ENCODE data around the gene C10orf105. TPM values are rescaled to one million over a fixed set of nuclear protein-coding genes. Genes with fewer than 3 reads are reported as not detected.

Gene C10orf105
- total RNA-seq, 2 experiments from 2014 or later = 0.25 to 0.36 TPM

DNA sequence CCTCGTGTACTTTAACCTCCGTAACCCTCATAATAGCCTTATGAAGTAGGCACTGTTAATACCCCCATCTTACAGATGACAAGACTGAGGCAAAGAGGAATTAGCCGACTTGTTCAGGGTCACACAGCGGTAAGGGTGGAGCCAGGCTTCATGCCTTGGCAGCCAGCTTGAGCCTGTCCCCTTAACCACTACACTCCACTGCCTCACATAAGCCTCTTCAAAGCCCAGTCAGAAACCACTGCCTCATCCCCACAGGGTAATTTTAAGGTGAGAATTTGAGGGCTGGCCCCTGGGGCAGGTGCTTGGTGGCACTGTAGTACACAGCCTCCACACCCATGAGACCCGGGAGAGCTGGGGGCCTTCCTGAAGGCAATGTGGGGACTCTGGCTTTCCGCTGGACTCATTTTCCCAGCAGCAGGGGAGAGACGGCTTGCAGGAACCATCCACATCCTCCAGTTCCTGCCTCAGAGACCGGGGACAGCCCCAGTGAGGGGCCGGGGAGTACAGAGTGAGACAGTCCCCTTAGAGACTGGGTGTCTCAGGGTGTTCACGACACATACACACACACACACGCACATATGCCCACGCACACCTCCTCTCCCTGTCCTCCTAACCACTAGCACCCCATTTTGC is 7.6 kb upstream of the C10orf105 start:
- H3K27ac Mint-ChIP-seq = peak overlapping the region; percentile 96
- peaks cover 77% of the 10 kb centered on the region for H3K4me1 Mint-ChIP-seq (ENCODE audit: low read depth)
- no peaks in the 10 kb centered on the region for H3K27me3 Mint-ChIP-seq
- Histone ChIP-seq H3K4me1 (ENCODE audit: insufficient read depth, low read length) (peaks cover 100% of the 10 kb centered on the region), H3K36me3 (ENCODE audit: insufficient read depth, low read length) (no peaks in the 10 kb centered on the region), H3K27ac (ENCODE audit: low read depth in 1 of 2, low read length in 2 of 2) (peak overlapping the region; percentile 74 to 88), H3K4me3 (ENCODE audit: low read length) (peak overlapping the region; percentile 10), H3K27me3 (ENCODE audit: control insufficient read depth in 1 of 2, insufficient read depth in 2 of 2, low read length in 2 of 2) (no peaks in the 10 kb centered on the region), H3K9me3 (ENCODE audit: control insufficient read depth in 1 of 2, insufficient read depth in 1 of 2, low read length in 2 of 2) (no peaks in the 10 kb centered on the region)
- peak; percentile 65 for ATAC-seq (ENCODE audit: poor library complexity)
- no peaks in the 10 kb centered on the region for H3K36me3 Mint-ChIP-seq (ENCODE audit: low read depth)
- no peaks in the 10 kb centered on the region for H3K9me3 Mint-ChIP-seq
- ChIA-PET POLR2A (interaction anchor here (0.9 to 14.4 kb wide), 14 partner anchors 10 to 46 kb away, joined by 3 to 252 read pairs (median 10); partner anchors contain the start of gene VSIR), CTCF (interaction anchor here (0.7 to 3.5 kb wide), 6 partner anchors 19 to 46 kb away, joined by 3 to 25 read pairs (median 4); partner anchors contain the start of gene VSIR)
- peak in 13 of 14 experiments; percentile 28 to 82 (median 48) for DNase-seq
- intact Hi-C loops (cut with DNase I, micrococcal nuclease) = loop anchor here in 1 of 2 experiments (1.0 kb wide), 2 partner anchors 21 to 46 kb away; partner anchors contain the start of gene VSIR
- peak overlapping the region; percentile 73 for H3K4me3 Mint-ChIP-seq
- TF ChIP-seq, protein P1, sequence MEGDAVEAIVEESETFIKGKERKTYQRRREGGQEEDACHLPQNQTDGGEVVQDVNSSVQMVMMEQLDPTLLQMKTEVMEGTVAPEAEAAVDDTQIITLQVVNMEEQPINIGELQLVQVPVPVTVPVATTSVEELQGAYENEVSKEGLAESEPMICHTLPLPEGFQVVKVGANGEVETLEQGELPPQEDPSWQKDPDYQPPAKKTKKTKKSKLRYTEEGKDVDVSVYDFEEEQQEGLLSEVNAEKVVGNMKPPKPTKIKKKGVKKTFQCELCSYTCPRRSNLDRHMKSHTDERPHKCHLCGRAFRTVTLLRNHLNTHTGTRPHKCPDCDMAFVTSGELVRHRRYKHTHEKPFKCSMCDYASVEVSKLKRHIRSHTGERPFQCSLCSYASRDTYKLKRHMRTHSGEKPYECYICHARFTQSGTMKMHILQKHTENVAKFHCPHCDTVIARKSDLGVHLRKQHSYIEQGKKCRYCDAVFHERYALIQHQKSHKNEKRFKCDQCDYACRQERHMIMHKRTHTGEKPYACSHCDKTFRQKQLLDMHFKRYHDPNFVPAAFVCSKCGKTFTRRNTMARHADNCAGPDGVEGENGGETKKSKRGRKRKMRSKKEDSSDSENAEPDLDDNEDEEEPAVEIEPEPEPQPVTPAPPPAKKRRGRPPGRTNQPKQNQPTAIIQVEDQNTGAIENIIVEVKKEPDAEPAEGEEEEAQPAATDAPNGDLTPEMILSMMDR (IDR thresholded peaks at IDR 0.05) = no peak

DNA sequence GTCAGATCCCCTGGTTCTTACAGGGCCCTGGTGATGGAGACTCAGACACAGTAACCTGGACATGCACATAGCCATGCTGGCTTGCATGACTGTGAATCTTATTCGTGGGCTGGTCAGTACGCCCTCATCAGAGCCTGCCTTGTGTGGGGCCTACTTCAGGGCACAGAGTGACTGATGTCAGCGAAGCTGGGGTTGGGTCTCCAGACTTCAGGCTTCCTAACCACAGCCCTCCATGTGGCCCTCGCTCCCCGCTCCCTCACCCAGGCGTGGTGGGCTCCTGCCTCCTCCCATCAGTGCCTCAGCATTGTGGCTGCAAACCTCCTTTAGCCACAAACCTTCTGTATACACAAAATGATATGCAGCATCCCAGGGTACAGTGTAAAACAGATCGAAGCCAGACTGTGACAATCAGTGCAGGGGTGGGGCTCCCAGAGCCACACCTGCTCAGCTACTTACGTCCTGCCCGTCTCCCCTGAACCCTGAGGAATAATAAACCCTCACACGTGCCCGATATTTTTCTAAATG is 7.1 kb upstream of the C10orf105 start:
- H3K9me3 Mint-ChIP-seq = no peaks in the 10 kb centered on the region
- H3K4me3 Mint-ChIP-seq = peak overlapping the region; percentile 73
- ATAC-seq (ENCODE audit: poor library complexity) (peak; percentile 62), DNase-seq (peak in 7 of 14 experiments; percentile 26 to 76 (median 55))
- Histone ChIP-seq H3K9me3 (ENCODE audit: control insufficient read depth in 1 of 2, insufficient read depth in 1 of 2, low read length in 2 of 2) (no peaks in the 10 kb centered on the region), H3K27me3 (ENCODE audit: control insufficient read depth in 1 of 2, insufficient read depth in 2 of 2, low read length in 2 of 2) (no peaks in the 10 kb centered on the region), H3K36me3 (ENCODE audit: insufficient read depth, low read length) (no peaks in the 10 kb centered on the region), H3K4me1 (ENCODE audit: insufficient read depth, low read length) (peaks cover 95% of the 10 kb centered on the region), H3K4me3 (ENCODE audit: low read length) (peak overlapping the region; percentile 6), H3K27ac (ENCODE audit: low read depth in 1 of 2, low read length in 2 of 2) (peak overlapping the region; percentile 74 to 88)
- no peaks in the 10 kb centered on the region for H3K27me3 Mint-ChIP-seq
- CTCF ChIA-PET = interaction anchor here (0.7 to 3.5 kb wide), 8 partner anchors 8 to 46 kb away, joined by 3 to 25 read pairs (median 4); partner anchors contain the start of gene VSIR
- peaks cover 77% of the 10 kb centered on the region for H3K4me1 Mint-ChIP-seq (ENCODE audit: low read depth)
- H3K27ac Mint-ChIP-seq = peak overlapping the region; percentile 96
- no peaks in the 10 kb centered on the region for H3K36me3 Mint-ChIP-seq (ENCODE audit: low read depth)
- TF ChIP-seq, protein P1 (IDR thresholded peaks at IDR 0.05) = no peak
- intact Hi-C loops (cut with DNase I, micrococcal nuclease) = loop anchor here (1.0 kb wide), 2 partner anchors 22 to 47 kb away; partner anchors contain the start of gene VSIR (in 2 of the 2)
- POLR2A ChIA-PET = interaction anchor here (0.9 to 14.4 kb wide), 13 partner anchors 9 to 124 kb away, joined by 3 to 252 read pairs (median 8); partner anchors contain the start of genes PSAP and VSIR

DNA sequence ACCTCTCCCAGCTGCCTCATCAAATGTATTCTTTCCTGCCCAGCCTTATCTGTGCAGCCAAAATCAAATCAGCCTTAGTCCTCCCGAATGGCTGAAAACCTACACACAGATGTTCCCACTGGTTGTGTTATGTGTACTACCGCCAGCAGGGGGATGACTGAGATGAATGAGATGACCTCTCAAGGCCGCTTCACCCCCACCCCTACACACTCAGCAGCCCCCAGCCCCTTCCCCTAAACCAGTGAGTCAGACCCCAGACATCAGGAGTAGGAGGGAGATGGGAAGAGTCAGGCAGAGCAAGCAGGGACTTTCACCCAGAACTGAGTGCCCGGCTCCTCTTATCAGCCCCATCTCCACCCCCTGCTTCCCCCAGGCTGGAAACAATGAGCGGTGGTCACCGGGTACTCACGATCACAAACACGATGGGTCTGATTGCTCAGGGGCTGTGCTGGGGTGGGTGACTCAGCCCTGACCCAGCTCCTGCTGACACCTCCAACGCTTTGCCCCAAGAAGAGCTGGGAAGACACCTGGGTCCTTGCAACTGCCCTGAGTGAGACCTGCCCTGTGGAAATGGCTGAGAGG is 6.5 kb upstream of the C10orf105 start:
- Mint-ChIP-seq H3K27ac (peak overlapping the region; percentile 96), H3K9me3 (no peaks in the 10 kb centered on the region), H3K4me1 (ENCODE audit: low read depth) (peaks cover 77% of the 10 kb centered on the region), H3K4me3 (peak overlapping the region; percentile 46), H3K27me3 (no peaks in the 10 kb centered on the region), H3K36me3 (ENCODE audit: low read depth) (no peaks in the 10 kb centered on the region)
- Histone ChIP-seq H3K27me3 (ENCODE audit: control insufficient read depth in 1 of 2, insufficient read depth in 2 of 2, low read length in 2 of 2) (no peaks in the 10 kb centered on the region), H3K36me3 (ENCODE audit: insufficient read depth, low read length) (no peaks in the 10 kb centered on the region), H3K27ac (ENCODE audit: low read depth in 1 of 2, low read length in 2 of 2) (peak overlapping the region; percentile 74 to 88), H3K4me1 (ENCODE audit: insufficient read depth, low read length) (peaks cover 92% of the 10 kb centered on the region), H3K9me3 (ENCODE audit: control insufficient read depth in 1 of 2, insufficient read depth in 1 of 2, low read length in 2 of 2) (no peaks in the 10 kb centered on the region), H3K4me3 (ENCODE audit: low read length) (no peak overlapping the region)
- intact Hi-C loops (cut with DNase I, micrococcal nuclease) = loop anchor here in 1 of 2 experiments (1.0 kb wide), 2 partner anchors 22 to 47 kb away; partner anchors contain the start of gene VSIR
- ChIA-PET CTCF (interaction anchor here (0.5 to 3.5 kb wide), 12 partner anchors 9 to 1334 kb away, joined by 3 to 25 read pairs (median 4); partner anchors contain the start of gene VSIR), POLR2A (interaction anchor here (0.5 to 14.4 kb wide), 12 partner anchors 8 to 550 kb away, joined by 3 to 252 read pairs (median 14); partner anchors contain the start of genes PSAP and VSIR)
- ATAC-seq (ENCODE audit: poor library complexity) (no peak), DNase-seq (peak in 11 of 14 experiments; percentile 26 to 76 (median 43))
- TF ChIP-seq, protein P1 (IDR thresholded peaks at IDR 0.05) = peak; percentile 63
